Muscle layer of duodenum (tissue), 2 donors: ENCODE measurements around the gene RCAN3.
"Not testable (repeated sequence)": the region's sequence is repeated elsewhere in the genome, so short reads cannot be mapped to it uniquely, and the experiment has no call there.

Experiments used
- H3K27ac ChIP-seq: one replicate; pipeline ENCODE4 v1.7.0; 2013; ENCODE audit warnings: mild to moderate bottlenecking, low read length
- H3K27me3 ChIP-seq: one replicate; pipeline ENCODE4 v1.7.0; 2013; ENCODE audit warnings: low read depth, mild to moderate bottlenecking, control low read depth, low read length
- H3K36me3 ChIP-seq, 2 donors: one replicate each; pipeline ENCODE4 v1.7.0; 2013; ENCODE audit warnings: low read length in 2 of 2, control low read depth in 1 of 2, mild to moderate bottlenecking in 1 of 2; ENCODE audit not compliant: insufficient read depth in 2 of 2, control insufficient read depth in 1 of 2
- H3K4me1 ChIP-seq, 2 donors: one replicate each; pipeline ENCODE4 v1.7.0; 2013; ENCODE audit warnings: low read length in 2 of 2, mild to moderate bottlenecking in 2 of 2, control low read depth in 1 of 2, moderate library complexity in 1 of 2; ENCODE audit not compliant: insufficient read depth in 2 of 2, control insufficient read depth in 1 of 2
- H3K4me3 ChIP-seq, 2 donors: one replicate each; pipeline ENCODE4 v1.7.0; 2013; ENCODE audit warnings: low read length in 2 of 2, low read depth in 1 of 2, mild to moderate bottlenecking in 1 of 2
- H3K9me3 ChIP-seq, 2 donors: one replicate each; pipeline ENCODE4 v1.7.0; 2013; ENCODE audit warnings: low read length in 2 of 2, control low read depth in 1 of 2, mild to moderate bottlenecking in 1 of 2; ENCODE audit not compliant: control insufficient read depth in 1 of 2
- donor health status: healthy.

RCAN3 gene

GRCh38 chr1:24517898-24518297 is 15.3 kb downstream of the RCAN3 start:
- Histone ChIP-seq H3K4me1 (no peaks in the 10 kb centered on the region), H3K27ac (no peak overlapping the region), H3K4me3 (no peak overlapping the region), H3K27me3 (no peaks in the 10 kb centered on the region), H3K9me3 (no peaks in the 10 kb centered on the region), H3K36me3 (no peaks in the 10 kb centered on the region)

DNA sequence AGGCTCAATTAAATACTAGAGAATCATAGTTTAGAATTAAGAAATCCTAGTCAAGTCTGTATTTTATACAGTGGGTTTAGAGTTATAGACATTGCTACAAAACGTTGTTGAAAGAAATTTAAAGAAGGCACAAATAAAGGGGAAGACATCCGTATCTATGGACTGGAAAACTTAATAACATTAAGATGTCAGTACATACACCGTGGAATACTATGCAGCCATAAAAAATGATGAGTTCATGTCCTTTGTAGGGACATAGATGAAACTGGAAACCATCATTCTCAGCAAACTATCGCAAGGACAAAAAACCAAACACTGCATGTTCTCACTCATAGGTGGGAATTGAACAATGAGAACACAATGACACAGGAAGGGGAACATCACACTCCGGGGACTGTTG is 17.6 kb downstream of the RCAN3 start:
- H3K4me1 ChIP-seq, H3K36me3 ChIP-seq, H3K27me3 ChIP-seq, H3K4me3 ChIP-seq, H3K9me3 ChIP-seq, H3K27ac ChIP-seq: not testable (repeated sequence)

DNA sequence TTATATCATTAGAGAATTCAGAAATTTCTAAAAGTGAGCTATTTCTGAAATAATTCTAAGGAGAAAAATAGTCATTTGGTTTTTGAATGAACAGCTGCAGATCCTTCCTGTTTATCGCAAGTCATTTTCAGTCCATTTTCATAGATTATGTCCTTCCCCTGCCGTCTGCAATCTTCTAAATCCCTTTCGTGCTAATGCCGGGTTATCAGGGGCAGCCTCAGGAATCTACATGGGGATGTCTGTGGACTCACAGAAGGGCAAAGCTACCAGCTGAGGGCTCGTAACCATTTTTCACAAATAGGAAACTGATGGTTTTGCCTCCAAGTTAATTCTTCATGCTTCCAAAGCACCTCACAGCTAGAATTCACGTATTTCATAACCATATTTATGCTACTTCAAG is 23.0 kb downstream of the RCAN3 start:
- H3K4me3 ChIP-seq, result no peak overlapping the region
- H3K27ac ChIP-seq, result no peak overlapping the region
- H3K27me3 ChIP-seq, result no peaks in the 10 kb centered on the region
- no peaks in the 10 kb centered on the region for H3K36me3 ChIP-seq
- no peaks in the 10 kb centered on the region for H3K4me1 ChIP-seq
- no peaks in the 10 kb centered on the region for H3K9me3 ChIP-seq

DNA sequence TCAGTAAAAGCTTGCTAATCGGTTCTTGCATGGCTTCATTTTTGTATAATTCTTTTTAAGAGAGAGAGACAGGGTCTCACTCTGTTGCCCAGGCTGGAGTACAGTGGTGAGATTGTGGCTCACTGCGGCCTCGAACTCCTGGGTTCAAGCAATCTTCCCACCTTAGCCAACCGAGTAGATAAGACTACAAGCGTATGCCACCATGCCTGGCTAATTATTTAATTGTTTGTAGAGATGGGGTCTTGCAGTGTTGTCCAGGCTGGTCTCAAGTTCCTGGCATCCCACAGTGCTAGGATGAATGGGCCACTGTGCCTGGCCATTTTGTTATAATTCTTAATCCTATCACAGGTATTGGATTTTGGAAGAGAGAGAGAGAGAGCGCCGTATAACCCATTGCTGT is 23.4 kb downstream of the RCAN3 start:
- Histone ChIP-seq H3K4me1 (no peaks in the 10 kb centered on the region), H3K27me3 (no peaks in the 10 kb centered on the region), H3K9me3 (no peaks in the 10 kb centered on the region), H3K4me3 (no peak overlapping the region), H3K27ac (no peak overlapping the region), H3K36me3 (no peaks in the 10 kb centered on the region)

DNA sequence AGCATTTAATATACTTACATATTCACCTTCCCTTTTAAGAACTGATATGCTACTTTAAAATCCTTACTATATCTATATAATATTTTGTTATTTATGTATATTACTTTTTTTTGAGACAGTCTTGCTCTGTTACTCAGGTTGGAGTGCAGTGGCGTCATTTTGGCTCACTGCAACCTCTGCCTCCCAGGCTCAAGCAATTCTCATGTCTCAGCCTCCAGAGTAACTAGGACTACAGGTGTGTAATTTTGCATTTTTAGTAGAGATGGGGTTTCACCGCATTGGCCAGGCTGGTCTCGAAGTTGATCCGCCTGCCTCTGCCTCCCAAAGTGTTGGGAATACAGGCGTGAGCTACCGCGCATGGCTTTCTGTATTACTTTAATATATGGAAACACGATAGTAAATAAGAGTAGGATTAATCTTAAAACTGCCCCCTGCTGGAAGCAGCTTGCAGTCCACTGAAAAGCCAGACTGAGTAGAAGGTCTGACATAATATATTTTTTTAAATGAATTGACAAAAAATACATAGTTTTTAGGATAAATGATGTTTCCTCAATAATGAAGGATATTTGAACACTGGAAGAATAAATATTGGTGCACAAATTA is 24.4 kb downstream of the RCAN3 start:
- H3K27me3 ChIP-seq, result no peaks in the 10 kb centered on the region
- H3K27ac ChIP-seq, result no peak overlapping the region
- H3K4me1 ChIP-seq, result no peaks in the 10 kb centered on the region
- no peaks in the 10 kb centered on the region for H3K36me3 ChIP-seq
- H3K4me3 ChIP-seq, result no peak overlapping the region
- no peaks in the 10 kb centered on the region for H3K9me3 ChIP-seq

- no peaks in the 10 kb centered on the region for H3K36me3 ChIP-seq
- no peaks in the 10 kb centered on the region for H3K27me3 ChIP-seq
These were observed 26.1 kb downstream of the RCAN3 start for GRCh38 chr1:24528744-24529143.

DNA sequence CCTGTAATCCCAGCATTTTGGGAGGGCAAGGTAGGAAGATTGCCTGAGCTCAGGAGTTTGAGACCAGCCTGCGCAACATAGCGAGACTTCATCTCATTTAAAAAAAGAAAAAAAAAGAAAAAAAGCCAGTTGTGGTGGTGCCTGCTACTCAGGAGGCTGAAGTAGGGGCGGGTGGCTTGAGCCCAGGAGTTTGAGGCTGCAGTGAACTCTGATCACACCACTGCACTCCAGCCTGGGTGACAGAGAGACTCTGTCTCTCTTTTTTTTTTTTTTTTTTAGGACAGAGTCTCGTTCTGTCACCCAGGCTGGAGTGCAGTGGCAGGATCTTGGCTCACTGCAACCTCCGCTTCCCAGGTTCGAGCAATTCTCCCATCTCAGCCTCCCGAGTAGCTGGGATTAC is 26.7 kb downstream of the RCAN3 start:
- H3K4me3 ChIP-seq, H3K27ac ChIP-seq, H3K4me1 ChIP-seq, H3K9me3 ChIP-seq, H3K36me3 ChIP-seq, H3K27me3 ChIP-seq: not testable (repeated sequence)

More at GRCh38 chr1:24528744-24529143, 26.1 kb downstream of the RCAN3 start:
- no peaks in the 10 kb centered on the region for H3K4me1 ChIP-seq
- no peak overlapping the region for H3K4me3 ChIP-seq
- no peak overlapping the region for H3K27ac ChIP-seq
- H3K9me3 ChIP-seq, result no peaks in the 10 kb centered on the region

DNA sequence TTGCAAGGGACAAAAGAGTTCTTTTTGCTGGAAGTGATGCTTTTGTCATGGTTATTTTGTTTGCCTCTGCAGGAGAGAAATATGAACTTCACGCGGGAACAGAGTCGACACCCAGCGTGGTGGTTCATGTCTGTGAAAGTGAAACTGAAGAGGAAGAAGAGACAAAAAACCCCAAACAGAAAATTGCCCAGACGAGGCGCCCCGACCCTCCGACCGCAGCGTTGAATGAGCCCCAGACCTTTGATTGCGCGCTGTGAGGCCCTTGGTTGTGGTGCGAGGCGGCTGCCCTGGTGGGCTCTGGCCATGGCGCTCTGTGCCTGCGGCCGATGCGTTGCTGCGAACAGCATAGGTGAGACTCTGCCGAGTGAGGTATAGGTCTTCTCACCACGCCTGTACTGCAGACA is 32.4 kb downstream of the RCAN3 start:
- H3K9me3 ChIP-seq, result no peaks in the 10 kb centered on the region
- no peaks in the 10 kb centered on the region for H3K36me3 ChIP-seq
- H3K4me3 ChIP-seq, result peak overlapping the region in 1 of 2 donors; percentile 27
- no peak overlapping the region for H3K27ac ChIP-seq
- H3K4me1 ChIP-seq, result peaks cover 0 to 5% of the 10 kb centered on the region in 2 donors
- H3K27me3 ChIP-seq, result no peaks in the 10 kb centered on the region

DNA sequence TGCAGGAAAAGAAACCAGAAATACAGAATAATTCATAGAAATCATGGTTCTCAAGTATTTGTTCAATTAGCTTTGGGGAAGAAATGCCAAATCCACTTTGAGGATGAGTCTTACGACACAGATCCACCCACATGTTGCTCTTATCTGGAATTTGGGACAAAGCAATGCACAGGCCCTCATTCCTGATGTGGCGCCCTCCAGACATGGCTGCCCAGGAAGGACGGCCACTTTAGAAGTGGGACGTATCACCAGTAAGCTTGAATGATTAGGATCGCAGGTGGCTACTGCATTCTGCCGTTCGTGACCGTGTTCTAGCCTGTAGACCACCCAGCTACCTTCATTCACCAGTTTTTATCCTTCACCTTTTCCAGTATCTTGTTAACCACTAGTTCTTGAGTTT is 33.1 kb downstream of the RCAN3 start:
- Histone ChIP-seq H3K27ac (no peak overlapping the region), H3K4me3 (no peak overlapping the region)

GRCh38 chr1:24536391-24536840 is 33.8 kb downstream of the RCAN3 start:
- Histone ChIP-seq H3K4me3 (no peak overlapping the region), H3K4me1 (peaks cover 6 to 9% of the 10 kb centered on the region in 2 donors), H3K9me3 (no peaks in the 10 kb centered on the region), H3K36me3 (no peaks in the 10 kb centered on the region), H3K27ac (peak overlapping the region; percentile 39), H3K27me3 (no peaks in the 10 kb centered on the region)

More for the DNA sequence above, 33.1 kb downstream of the RCAN3 start:
- H3K4me1 ChIP-seq, result peaks cover 0 to 5% of the 10 kb centered on the region in 2 donors
- no peaks in the 10 kb centered on the region for H3K9me3 ChIP-seq
- no peaks in the 10 kb centered on the region for H3K27me3 ChIP-seq
- no peaks in the 10 kb centered on the region for H3K36me3 ChIP-seq

DNA sequence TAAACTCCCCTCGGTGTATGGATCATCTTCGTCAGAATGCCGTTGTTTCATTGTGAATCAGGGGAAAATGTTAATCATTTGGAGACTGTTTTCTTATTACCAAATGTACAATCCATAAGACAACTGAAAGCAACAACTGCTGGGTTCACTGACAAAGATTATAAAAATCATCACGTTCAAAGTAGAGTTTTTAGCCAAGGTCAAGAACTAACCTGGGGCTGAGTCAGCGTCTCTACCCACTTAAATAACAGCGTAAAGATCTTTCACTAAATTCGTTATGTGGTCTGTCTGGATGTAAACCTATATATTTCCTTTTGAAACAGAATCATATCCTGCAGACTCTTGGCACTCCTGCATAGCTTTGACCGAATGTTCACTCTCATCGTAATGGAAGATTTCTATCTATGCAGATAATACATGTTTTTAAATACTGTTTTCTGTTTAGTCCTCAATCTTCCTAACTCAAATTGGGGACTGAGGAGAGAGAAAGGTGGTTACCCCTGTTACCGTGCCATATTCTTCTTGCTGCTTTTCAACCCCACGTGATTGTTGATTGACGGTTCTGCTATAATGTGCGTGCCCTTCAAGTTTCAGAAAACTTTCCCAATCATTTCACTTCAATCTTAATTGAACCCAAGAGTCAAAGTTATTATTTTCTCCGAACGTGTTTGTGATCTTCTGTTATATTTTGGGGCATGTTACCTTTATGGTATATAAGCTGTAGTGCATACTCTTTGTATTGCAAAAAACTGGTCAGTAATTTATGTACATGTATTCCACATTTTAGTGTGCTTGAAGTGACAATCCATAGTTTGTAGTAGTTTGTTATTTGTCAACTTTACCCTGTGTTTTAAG is 37.6 kb downstream of the RCAN3 start:
- Histone ChIP-seq H3K4me3 (no peak overlapping the region), H3K4me1 (peaks cover 8 to 11% of the 10 kb centered on the region in 2 donors), H3K27me3 (no peaks in the 10 kb centered on the region), H3K36me3 (no peaks in the 10 kb centered on the region), H3K27ac (peak overlapping the region; percentile 18), H3K9me3 (no peaks in the 10 kb centered on the region)
